ENCODE measurements around the gene ATRAID.

Gene ATRAID

GRCh38 chr2:27219091-27219490 is 7.2 kb downstream of the ATRAID start:
- DNase-seq (ENCODE audit: low read depth in 2 of 2) = no peak

DNA sequence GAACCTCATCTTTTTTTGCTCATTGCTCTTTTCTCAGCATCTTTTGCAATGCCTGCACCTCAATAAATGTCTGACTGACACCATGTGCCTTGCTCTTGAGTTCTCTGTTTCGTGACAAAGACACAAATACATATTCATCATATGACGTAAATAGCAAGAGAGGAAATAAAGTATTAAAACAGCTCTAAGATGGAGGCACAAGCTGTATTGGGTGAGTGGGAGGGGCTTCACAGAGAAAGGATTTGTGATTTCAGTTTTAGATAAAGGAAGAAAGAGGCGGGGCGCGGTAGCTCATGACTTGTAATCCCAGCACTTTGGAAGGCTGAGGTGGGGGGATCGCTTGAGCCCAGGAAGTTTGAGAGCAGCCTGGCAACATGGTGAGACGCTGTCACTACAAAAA is 8.2 kb downstream of the ATRAID start:
- DNase-seq (ENCODE audit: low read depth in 2 of 2) = no peak

DNA sequence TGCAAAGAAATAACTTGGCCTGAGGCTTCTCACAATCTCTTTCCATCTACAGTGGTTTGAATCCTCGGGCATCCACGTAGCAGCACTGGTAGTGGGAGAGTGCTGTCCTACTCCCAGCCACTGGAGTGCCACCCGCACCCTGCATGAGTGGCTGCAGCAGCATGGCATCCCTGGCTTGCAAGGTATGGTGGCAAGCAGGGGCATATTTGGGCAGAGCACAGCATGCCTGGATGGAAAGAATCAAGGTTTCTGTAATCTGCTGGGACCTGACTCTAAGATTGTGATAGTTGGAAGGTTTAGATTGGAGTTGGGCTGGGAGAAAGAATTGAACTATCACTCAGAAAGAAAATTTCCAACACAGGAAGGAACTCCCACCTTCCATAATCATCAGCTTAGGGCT is 9.3 kb downstream of the ATRAID start:
- DNase-seq (ENCODE audit: low read depth in 2 of 2) = no peak

DNA sequence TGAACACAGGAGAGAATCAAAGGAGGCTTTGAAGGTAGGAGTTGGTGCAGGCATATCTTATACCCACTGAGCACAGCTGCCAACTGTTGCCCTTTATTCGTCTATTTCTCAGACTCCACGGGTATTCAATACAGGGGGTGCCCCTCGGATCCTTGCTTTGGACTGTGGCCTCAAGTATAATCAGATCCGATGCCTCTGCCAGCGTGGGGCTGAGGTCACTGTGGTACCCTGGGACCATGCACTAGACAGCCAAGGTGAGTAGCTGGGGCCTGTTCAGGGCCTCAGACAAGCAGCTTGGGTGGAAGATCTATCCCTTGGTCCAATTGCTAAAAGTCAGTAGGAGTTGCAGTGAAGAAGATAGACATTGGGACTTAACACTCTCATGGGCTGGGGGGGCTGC is 10.6 kb downstream of the ATRAID start:
- DNase-seq (ENCODE audit: low read depth in 2 of 2) = no peak

- no peak for DNase-seq (ENCODE audit: low read depth in 2 of 2)
These were observed 11.6 kb downstream of the ATRAID start for GRCh38 chr2:27223416-27223815.

- DNase-seq (ENCODE audit: low read depth in 2 of 2) = no peak
These were observed 13.7 kb downstream of the ATRAID start for GRCh38 chr2:27225526-27225925.

DNA sequence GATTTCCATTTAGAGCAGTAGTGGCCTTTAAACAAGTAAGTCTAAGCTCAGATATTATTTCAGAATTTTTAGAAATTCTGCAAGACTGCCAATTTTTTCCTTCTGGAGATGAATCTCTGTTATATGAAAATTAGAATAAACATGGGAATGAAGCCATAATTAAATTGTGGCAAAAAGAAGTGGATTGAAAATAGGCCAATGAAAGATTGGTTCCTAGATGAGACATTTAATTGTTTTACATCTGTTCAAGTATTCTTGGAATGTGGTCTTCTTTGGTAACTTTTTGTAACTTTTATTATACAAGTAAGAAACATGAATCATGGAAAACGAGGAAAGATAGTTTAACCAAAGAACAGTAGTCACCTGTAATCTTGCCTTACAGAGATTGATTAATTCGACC is 15.7 kb downstream of the ATRAID start:
- DNase-seq (ENCODE audit: low read depth in 2 of 2) = no peak

DNA sequence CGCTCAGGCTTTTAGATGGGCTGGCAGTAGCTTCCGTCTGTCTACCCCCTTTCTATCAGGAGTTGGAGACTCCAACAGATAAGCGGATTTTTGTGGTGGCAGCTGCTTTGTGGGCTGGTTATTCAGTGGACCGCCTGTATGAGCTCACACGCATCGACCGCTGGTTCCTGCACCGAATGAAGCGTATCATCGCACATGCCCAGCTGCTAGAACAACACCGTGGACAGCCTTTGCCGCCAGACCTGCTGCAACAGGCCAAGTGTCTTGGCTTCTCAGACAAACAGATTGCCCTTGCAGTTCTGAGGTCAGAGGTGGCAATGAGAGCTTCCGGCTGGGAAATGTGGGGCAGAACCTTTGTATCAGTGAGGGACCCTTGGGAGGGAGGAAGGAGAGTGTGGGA is 20.1 kb downstream of the ATRAID start:
- DNase-seq (ENCODE audit: low read depth in 2 of 2) = no peak

GRCh38 chr2:27233341-27233740 is 21.5 kb downstream of the ATRAID start:
- no peak for DNase-seq (ENCODE audit: low read depth in 2 of 2)

- DNase-seq (ENCODE audit: low read depth in 2 of 2) = no peak
These were observed 24.3 kb downstream of the ATRAID start for GRCh38 chr2:27236136-27236535.

DNA sequence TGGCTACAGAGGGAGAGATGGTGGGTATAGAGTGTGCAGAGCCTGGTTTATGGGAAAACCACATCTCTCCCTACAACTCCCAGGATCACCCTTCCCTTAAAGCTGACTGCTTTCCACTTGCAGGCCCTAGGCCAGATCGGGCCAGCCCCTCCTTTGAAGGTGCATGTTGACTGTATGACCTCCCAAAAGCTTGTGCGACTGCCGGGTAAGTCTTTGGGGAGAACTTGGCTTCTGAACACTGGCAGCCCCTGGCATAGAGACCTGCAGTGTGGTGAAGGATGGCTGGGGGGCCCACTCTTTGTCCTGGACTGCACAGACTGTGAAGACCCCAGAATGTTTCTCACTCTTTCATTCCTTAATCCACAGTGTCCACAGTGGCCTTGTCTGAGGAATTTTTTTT is 24.8 kb downstream of the ATRAID start:
- no peak for DNase-seq (ENCODE audit: low read depth in 2 of 2)

DNA sequence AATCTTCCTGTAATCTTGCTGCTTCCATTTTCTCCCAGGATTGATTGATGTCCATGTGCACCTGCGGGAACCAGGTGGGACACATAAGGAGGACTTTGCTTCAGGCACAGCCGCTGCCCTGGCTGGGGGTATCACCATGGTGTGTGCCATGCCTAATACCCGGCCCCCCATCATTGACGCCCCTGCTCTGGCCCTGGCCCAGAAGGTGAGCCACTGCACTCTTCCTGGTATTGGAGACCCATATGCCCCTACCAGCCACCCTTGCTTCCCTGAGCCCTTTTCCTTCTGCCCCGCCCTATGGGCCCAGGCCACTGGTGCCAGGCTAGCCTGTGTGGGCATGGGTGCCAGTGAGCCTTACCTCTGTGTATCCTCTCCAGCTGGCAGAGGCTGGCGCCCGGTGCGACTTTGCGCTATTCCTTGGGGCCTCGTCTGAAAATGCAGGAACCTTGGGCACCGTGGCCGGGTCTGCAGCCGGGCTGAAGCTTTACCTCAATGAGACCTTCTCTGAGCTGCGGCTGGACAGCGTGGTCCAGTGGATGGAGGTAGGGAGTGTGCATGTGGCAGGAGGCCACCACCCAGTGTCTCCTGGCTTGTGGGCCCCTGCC is 25.6 kb downstream of the ATRAID start:
- no peak for DNase-seq (ENCODE audit: low read depth in 2 of 2)

- DNase-seq (ENCODE audit: low read depth in 2 of 2) = no peak
These were observed 27.1 kb downstream of the ATRAID start for GRCh38 chr2:27238976-27239375.

DNA sequence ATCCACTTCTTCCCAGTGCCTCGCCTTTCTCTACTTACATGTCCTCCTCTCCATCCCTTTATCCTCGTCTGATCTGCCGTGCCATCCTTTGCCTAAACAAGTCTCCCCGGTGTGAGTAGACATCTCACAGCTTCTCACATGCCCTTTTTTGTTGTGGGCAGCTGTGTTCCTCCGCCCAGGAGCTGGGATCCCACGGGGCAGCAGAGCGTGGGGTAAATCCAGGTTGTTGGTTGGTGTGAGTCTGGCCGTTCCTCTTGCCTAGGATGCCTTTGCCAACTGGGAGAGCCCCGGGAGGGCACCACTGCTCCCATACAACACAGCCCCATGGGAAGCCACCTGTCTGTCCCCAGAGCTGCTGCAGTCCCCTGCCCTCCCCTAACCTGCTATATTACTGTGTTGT is 28.6 kb downstream of the ATRAID start:
- no peak for DNase-seq (ENCODE audit: low read depth in 2 of 2)

- no peak for DNase-seq (ENCODE audit: low read depth in 2 of 2)
These were observed 30.1 kb downstream of the ATRAID start for GRCh38 chr2:27241761-27242613.

DNA sequence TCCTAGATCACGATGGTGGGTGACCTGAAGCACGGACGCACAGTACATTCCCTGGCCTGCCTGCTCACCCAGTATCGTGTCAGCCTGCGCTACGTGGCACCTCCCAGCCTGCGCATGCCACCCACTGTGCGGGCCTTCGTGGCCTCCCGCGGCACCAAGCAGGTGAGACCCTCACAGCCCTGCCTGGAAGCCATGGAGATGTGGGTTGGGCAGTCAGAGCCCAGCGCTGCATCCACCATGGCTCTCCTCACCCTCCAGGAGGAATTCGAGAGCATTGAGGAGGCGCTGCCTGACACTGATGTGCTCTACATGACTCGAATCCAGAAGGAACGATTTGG is 30.7 kb downstream of the ATRAID start:
- DNase-seq (ENCODE audit: low read depth in 2 of 2) = no peak

GRCh38 chr2:27243391-27244130 is 31.7 kb downstream of the ATRAID start:
- no peak for DNase-seq (ENCODE audit: low read depth in 2 of 2)

GRCh38 chr2:27245116-27245515 is 33.3 kb downstream of the ATRAID start:
- DNase-seq (ENCODE audit: low read depth in 2 of 2) = no peak

GRCh38 chr2:27245626-27246025 is 33.8 kb downstream of the ATRAID start:
- DNase-seq (ENCODE audit: low read depth in 2 of 2) = no peak

GRCh38 chr2:27247893-27248292 is 36.1 kb downstream of the ATRAID start:
- no peak for DNase-seq (ENCODE audit: low read depth in 2 of 2)

GRCh38 chr2:27249159-27249890 is 37.5 kb downstream of the ATRAID start:
- no peak for DNase-seq (ENCODE audit: low read depth in 2 of 2)
